Neural cell (in vitro differentiated cells): ENCODE measurements around the gene HJV. TPM values are rescaled to one million over a fixed set of nuclear protein-coding genes. Genes with fewer than 3 reads are reported as not detected.

Source experiments
- H2AFZ ChIP-seq: fragments of 200-600, 300-800 bp; sonication (generic), shearing (Covaris generic); 2 replicates; pipeline ENCODE4 v1.6.0; 2014; ENCODE audit warnings: low read depth, mild to moderate bottlenecking, antibody characterized with exemption, low read length, moderate library complexity
- H3F3A ChIP-seq: fragments of 200-600 bp; shearing (Covaris generic); 2 replicates; pipeline ENCODE4 v1.6.1; 2016; ENCODE audit warnings: mild to moderate bottlenecking, moderate library complexity, mixed read lengths, antibody characterized with exemption, low read length; ENCODE audit not compliant: insufficient read depth, poor library complexity, severe bottlenecking
- H3K27ac ChIP-seq: fragments of 200-600, 300-800 bp; sonication (generic), shearing (Covaris generic); 2 replicates; pipeline ENCODE4 v1.5.1; 2014; ENCODE audit warnings: mild to moderate bottlenecking, low read length, moderate library complexity
- H3K27me3 ChIP-seq: fragments of 300-800, 200-600 bp; sonication (generic), shearing (Covaris generic); 2 replicates; pipeline ENCODE4 v1.6.0; 2014; ENCODE audit warnings: mild to moderate bottlenecking, low read depth, low read length, moderate library complexity; ENCODE audit not compliant: insufficient read depth
- H3K36me3 ChIP-seq: fragments of 300-800, 200-600 bp; sonication (generic), shearing (Covaris generic); 2 replicates; pipeline ENCODE4 v1.5.1; 2014; ENCODE audit warnings: mild to moderate bottlenecking, antibody characterized with exemption, low read length, moderate library complexity; ENCODE audit not compliant: insufficient read depth
- H3K4me2 ChIP-seq: fragments of 300-800, 200-600 bp; sonication (generic), shearing (Covaris generic); 2 replicates; pipeline ENCODE4 v1.6.0; 2014; ENCODE audit warnings: mild to moderate bottlenecking, low read length
- H3K4me3 ChIP-seq: fragments of 300-800, 200-600 bp; sonication (generic), shearing (Covaris generic); 2 replicates; pipeline ENCODE4 v1.5.1; 2014; ENCODE audit warnings: mild to moderate bottlenecking, low read length, moderate library complexity
- H3K79me2 ChIP-seq: fragments of 200-600 bp; shearing (Covaris generic); replicated peaks from 2 replicates; pipeline ENCODE4 v1.6.0; 2014; ENCODE audit warnings: mild to moderate bottlenecking, low read length, moderate library complexity; ENCODE audit not compliant: insufficient read depth
- H3K9ac ChIP-seq: fragments of 300-800, 200-600 bp; sonication (generic), shearing (Covaris generic); 2 replicates; pipeline ENCODE4 v1.6.1; 2016; ENCODE audit warnings: mild to moderate bottlenecking, low read length, mixed read lengths
- H3K9me2 ChIP-seq: fragments of 200-600 bp; shearing (Covaris generic); 2 replicates; pipeline ENCODE4 v1.6.1; 2016; ENCODE audit warnings: mild to moderate bottlenecking, low read length, mixed read lengths; ENCODE audit not compliant: insufficient read depth
- H3K9me3 ChIP-seq: fragments of 200-600, 300-800 bp; sonication (generic), shearing (Covaris generic); 2 replicates; pipeline ENCODE4 v1.6.1; 2016; ENCODE audit warnings: mild to moderate bottlenecking, mixed run types, low read length, moderate library complexity, mixed read lengths
- H4K20me1 ChIP-seq: fragments of 200-600 bp; shearing (Covaris generic); 2 replicates; pipeline ENCODE4 v1.6.1; 2016; ENCODE audit warnings: mild to moderate bottlenecking, mixed run types; ENCODE audit not compliant: insufficient read depth
- EP300 ChIP-seq: fragments of 450-650 bp; conservative IDR thresholded peaks from 2 replicates; pipeline ENCODE4 v1.6.1; 2014; ENCODE audit warnings: antibody characterized with exemption, mild to moderate bottlenecking, moderate library complexity; ENCODE audit not compliant: poor library complexity, severe bottlenecking
- EZH2 ChIP-seq: fragments of 200-600, 300-800 bp; shearing (Covaris generic), sonication (generic); IDR thresholded peaks from 2 replicates; pipeline ENCODE4 v1.6.1; 2014; ENCODE audit warnings: antibody characterized with exemption, low read length, borderline replicate concordance, mild to moderate bottlenecking; ENCODE audit not compliant: insufficient read depth, poor library complexity, severe bottlenecking
- MXI1 ChIP-seq: fragments of 450-650 bp; conservative IDR thresholded peaks from 2 replicates; pipeline ENCODE4 v1.6.1; 2014; ENCODE audit warnings: antibody characterized with exemption, mild to moderate bottlenecking; ENCODE audit not compliant: poor library complexity, severe bottlenecking
- POLR2AphosphoS5 ChIP-seq: IDR thresholded peaks from 2 replicates; pipeline ENCODE4 v1.6.1; 2012
- RAD21 ChIP-seq: fragments of 450-650 bp; conservative IDR thresholded peaks from 2 replicates; pipeline ENCODE4 v1.6.1; 2014; ENCODE audit warnings: antibody characterized with exemption, mild to moderate bottlenecking, moderate library complexity
- SMC3 ChIP-seq: fragments of 450-650 bp; conservative IDR thresholded peaks from 2 replicates; pipeline ENCODE4 v1.6.1; 2014; ENCODE audit warnings: antibody characterized with exemption, mild to moderate bottlenecking, moderate library complexity; ENCODE audit not compliant: poor library complexity
- TAF1 ChIP-seq: IDR thresholded peaks from 2 replicates; pipeline ENCODE4 v1.6.1; 2012; ENCODE audit warnings: low read depth
- polyA plus RNA-seq: library from polyadenylated mRNA; depleted of rRNA; stranded (reverse); fragments of >200 nt; gene quantifications from 2 replicates; pipeline ENCODE4 v1.2.3, GENCODE V29; 2014
- TF ChIP-seq, protein P1 (sequence below): fragments of 450-650 bp; IDR thresholded peaks from 2 replicates; pipeline ENCODE4 v1.5.1; 2014; ENCODE audit warnings: antibody characterized with exemption, mild to moderate bottlenecking, moderate library complexity; ENCODE audit not compliant: poor library complexity, severe bottlenecking
- TF ChIP-seq, protein P2 (sequence below): IDR thresholded peaks from 2 replicates; pipeline ENCODE4 v1.6.1; 2012; ENCODE audit warnings: borderline replicate concordance

Gene HJV
- polyA plus RNA-seq, 1 donor from 2014 or later, result not detected

DNA sequence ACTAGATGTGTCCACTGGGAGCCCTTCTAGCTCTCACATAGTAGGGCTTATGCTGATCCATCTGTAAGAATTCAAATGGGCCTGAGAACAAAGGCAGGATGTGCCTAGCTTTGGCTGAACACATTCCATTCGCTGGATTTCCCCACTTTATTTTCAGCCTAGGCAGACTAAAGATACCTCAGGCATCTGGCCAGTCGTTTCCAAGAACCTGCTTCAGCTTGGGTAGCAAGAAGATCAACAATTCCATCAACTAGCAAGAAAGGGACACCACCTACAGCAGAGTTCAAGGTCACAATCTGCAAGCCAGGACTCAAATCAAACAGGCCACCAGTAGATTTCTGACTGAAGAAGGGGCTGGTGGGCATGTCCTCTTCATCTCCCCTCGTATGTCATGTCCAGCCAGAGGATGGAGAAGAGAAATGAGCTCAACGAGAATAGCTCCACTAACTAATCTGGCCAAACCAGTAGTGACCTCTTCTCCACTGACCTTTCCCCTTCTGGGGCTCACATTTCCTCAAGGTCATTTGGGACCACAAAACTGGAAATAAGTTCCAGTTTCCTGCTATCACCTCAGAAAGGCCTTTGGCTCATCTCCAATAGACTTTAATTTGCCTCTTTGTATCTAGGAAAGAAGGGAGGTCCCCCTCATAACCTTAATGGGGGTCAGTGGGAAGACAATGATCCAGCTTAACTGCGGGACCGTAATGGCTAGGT lies 39.4 kb downstream of the HJV start:
- no peaks in the 10 kb centered on the region for H3K9me2 ChIP-seq
- no peak overlapping the region for H3K9ac ChIP-seq
- no peaks in the 10 kb centered on the region for H3K79me2 ChIP-seq
- TF ChIP-seq POLR2AphosphoS5 (no peak), EP300 (no peak), EZH2 (no peak), MXI1 (no peak), SMC3 (no peak), RAD21 (no peak), TAF1 (no peak)
- TF ChIP-seq, protein P1, sequence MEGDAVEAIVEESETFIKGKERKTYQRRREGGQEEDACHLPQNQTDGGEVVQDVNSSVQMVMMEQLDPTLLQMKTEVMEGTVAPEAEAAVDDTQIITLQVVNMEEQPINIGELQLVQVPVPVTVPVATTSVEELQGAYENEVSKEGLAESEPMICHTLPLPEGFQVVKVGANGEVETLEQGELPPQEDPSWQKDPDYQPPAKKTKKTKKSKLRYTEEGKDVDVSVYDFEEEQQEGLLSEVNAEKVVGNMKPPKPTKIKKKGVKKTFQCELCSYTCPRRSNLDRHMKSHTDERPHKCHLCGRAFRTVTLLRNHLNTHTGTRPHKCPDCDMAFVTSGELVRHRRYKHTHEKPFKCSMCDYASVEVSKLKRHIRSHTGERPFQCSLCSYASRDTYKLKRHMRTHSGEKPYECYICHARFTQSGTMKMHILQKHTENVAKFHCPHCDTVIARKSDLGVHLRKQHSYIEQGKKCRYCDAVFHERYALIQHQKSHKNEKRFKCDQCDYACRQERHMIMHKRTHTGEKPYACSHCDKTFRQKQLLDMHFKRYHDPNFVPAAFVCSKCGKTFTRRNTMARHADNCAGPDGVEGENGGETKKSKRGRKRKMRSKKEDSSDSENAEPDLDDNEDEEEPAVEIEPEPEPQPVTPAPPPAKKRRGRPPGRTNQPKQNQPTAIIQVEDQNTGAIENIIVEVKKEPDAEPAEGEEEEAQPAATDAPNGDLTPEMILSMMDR, result no peak
- TF ChIP-seq, protein P2, sequence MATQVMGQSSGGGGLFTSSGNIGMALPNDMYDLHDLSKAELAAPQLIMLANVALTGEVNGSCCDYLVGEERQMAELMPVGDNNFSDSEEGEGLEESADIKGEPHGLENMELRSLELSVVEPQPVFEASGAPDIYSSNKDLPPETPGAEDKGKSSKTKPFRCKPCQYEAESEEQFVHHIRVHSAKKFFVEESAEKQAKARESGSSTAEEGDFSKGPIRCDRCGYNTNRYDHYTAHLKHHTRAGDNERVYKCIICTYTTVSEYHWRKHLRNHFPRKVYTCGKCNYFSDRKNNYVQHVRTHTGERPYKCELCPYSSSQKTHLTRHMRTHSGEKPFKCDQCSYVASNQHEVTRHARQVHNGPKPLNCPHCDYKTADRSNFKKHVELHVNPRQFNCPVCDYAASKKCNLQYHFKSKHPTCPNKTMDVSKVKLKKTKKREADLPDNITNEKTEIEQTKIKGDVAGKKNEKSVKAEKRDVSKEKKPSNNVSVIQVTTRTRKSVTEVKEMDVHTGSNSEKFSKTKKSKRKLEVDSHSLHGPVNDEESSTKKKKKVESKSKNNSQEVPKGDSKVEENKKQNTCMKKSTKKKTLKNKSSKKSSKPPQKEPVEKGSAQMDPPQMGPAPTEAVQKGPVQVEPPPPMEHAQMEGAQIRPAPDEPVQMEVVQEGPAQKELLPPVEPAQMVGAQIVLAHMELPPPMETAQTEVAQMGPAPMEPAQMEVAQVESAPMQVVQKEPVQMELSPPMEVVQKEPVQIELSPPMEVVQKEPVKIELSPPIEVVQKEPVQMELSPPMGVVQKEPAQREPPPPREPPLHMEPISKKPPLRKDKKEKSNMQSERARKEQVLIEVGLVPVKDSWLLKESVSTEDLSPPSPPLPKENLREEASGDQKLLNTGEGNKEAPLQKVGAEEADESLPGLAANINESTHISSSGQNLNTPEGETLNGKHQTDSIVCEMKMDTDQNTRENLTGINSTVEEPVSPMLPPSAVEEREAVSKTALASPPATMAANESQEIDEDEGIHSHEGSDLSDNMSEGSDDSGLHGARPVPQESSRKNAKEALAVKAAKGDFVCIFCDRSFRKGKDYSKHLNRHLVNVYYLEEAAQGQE, result no peak
- no peak overlapping the region for H3K4me3 ChIP-seq
- no peak overlapping the region for H2AFZ ChIP-seq
- no peaks in the 10 kb centered on the region for H3K9me3 ChIP-seq
- no peaks in the 10 kb centered on the region for H3F3A ChIP-seq
- H4K20me1 ChIP-seq, result no peaks in the 10 kb centered on the region
- no peak overlapping the region for H3K27ac ChIP-seq
- no peaks in the 10 kb centered on the region for H3K36me3 ChIP-seq
- no peak overlapping the region for H3K4me2 ChIP-seq
- H3K27me3 ChIP-seq, result no peaks in the 10 kb centered on the region

DNA sequence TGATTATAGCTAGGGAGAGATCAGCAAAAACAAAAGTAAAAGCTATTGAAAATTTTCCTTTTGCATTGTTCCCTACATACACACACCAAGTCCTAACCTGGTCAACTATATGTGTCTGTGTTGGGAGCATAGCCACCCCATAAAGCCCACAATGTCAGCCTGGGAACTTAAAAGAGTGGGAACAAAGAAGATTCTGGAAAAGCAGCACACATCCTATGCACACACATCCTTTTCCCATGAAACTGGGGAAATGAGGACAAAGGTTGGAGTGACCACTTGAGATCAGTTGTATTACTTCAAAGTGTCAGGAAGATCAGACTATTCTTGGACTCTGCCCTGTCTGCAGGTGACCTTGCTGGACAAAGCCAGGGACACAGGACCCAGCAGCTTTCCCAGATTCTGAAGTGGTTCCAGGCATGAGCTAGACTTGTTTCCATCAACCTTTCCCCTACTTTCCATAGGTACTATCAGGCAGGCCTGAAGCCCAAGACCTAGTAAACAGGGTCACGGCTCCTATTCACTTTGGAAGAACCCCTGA lies 41.0 kb downstream of the HJV start:
- peak overlapping the region; percentile 49 for H3K4me3 ChIP-seq

More for the DNA sequence above, 41.0 kb downstream of the HJV start:
- TF ChIP-seq SMC3 (no peak), MXI1 (no peak), RAD21 (no peak), POLR2AphosphoS5 (no peak), EP300 (no peak), EZH2 (no peak), TAF1 (no peak)
- TF ChIP-seq, protein P2, result no peak
- TF ChIP-seq, protein P1, result no peak
- Histone ChIP-seq H4K20me1 (no peaks in the 10 kb centered on the region), H2AFZ (no peak overlapping the region), H3K4me2 (no peak overlapping the region), H3K27me3 (no peaks in the 10 kb centered on the region), H3K9ac (peak overlapping the region; percentile 57), H3K36me3 (no peaks in the 10 kb centered on the region), H3K9me2 (no peaks in the 10 kb centered on the region), H3K79me2 (no peaks in the 10 kb centered on the region), H3K9me3 (no peaks in the 10 kb centered on the region), H3F3A (no peaks in the 10 kb centered on the region), H3K27ac (peak overlapping the region; percentile 90)
